Panc1 (cell line): Measurements from ENCODE around the gene PTPN1.

Experiments
- CTCF ChIP-seq: fragments of 450-650 bp; IDR thresholded peaks from 2 replicates; pipeline ENCODE4 v1.5.1; 2017; ENCODE audit warnings: mild to moderate bottlenecking
- POLR2AphosphoS5 ChIP-seq: IDR thresholded peaks from 2 replicates; pipeline ENCODE4 v1.6.1; 2012; ENCODE audit warnings: mild to moderate bottlenecking, low read depth, low read length, moderate library complexity
- REST ChIP-seq, 2 experiments: IDR thresholded peaks; 2 replicates each; pipeline ENCODE4 v1.6.1; 2011 to 2012; ENCODE audit warnings: low read depth in 2 of 2, control low read depth in 1 of 2, low read length in 1 of 2, mild to moderate bottlenecking in 1 of 2, moderate library complexity in 1 of 2; ENCODE audit not compliant: insufficient read depth in 1 of 2
- SIN3A ChIP-seq: IDR thresholded peaks from 2 replicates; pipeline ENCODE4 v1.6.1; 2012; ENCODE audit warnings: low read depth, mild to moderate bottlenecking, low read length, moderate library complexity, borderline replicate concordance; ENCODE audit not compliant: insufficient read depth
- TCF7L2 ChIP-seq: IDR thresholded peaks from 2 replicates; pipeline ENCODE4 v1.6.1; 2011; ENCODE audit warnings: mild to moderate bottlenecking, low read depth, low read length, inconsistent platforms

- TF ChIP-seq REST (IDR thresholded peaks at IDR 0.05; ENCODE audit: insufficient read depth in 1 of 2, low read depth in 2 of 2, low read length in 1 of 2) (no peak), TCF7L2 (no peak), CTCF (no peak), POLR2AphosphoS5 (no peak), SIN3A (no peak)
Measured at GRCh38 chr20:50537546-50538201, 27.5 kb downstream of the PTPN1 start.
